ENCODE data around the gene PNCK. TPM values are rescaled to one million over a fixed set of nuclear protein-coding genes. Genes with fewer than 3 reads are reported as not detected.
"Not testable (repeated sequence)": the region's sequence is repeated elsewhere in the genome, so short reads cannot be mapped to it uniquely, and the experiment has no call there.

Gene PNCK
- total RNA-seq, 1 experiment from 2014 or later = not detected

DNA sequence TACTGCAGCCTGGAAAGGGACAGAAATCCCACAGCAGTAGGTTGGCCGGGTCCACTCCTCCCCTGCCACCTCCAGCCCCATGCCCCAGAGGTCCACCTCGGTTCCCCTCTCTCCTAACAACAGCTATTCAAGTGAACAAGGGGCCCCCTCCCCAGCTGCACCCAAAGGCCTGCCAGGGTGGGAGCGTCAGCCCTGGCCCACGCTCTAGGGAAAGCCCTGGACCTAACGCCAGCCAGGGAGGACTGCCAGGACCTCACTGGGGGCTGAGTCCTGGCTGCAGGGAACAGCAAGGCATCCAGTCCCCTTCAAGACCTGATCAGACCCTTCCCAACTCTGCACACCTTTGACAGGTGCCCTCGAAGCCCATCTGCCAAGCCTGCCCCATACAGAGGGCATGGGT is 27.4 kb upstream of the PNCK start:
- H3K4me3 Mint-ChIP-seq (ENCODE audit: unreplicated experiment) = no peak overlapping the region
- DNase-seq = no peak
- no peaks in the 10 kb centered on the region for H3K9me3 Mint-ChIP-seq (ENCODE audit: unreplicated experiment)
- POLR2A ChIA-PET = no interaction called here
- TF ChIP-seq, protein P1, sequence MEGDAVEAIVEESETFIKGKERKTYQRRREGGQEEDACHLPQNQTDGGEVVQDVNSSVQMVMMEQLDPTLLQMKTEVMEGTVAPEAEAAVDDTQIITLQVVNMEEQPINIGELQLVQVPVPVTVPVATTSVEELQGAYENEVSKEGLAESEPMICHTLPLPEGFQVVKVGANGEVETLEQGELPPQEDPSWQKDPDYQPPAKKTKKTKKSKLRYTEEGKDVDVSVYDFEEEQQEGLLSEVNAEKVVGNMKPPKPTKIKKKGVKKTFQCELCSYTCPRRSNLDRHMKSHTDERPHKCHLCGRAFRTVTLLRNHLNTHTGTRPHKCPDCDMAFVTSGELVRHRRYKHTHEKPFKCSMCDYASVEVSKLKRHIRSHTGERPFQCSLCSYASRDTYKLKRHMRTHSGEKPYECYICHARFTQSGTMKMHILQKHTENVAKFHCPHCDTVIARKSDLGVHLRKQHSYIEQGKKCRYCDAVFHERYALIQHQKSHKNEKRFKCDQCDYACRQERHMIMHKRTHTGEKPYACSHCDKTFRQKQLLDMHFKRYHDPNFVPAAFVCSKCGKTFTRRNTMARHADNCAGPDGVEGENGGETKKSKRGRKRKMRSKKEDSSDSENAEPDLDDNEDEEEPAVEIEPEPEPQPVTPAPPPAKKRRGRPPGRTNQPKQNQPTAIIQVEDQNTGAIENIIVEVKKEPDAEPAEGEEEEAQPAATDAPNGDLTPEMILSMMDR (IDR thresholded peaks at IDR 0.05; ENCODE audit: insufficient read depth in 1 of 2, low read depth in 1 of 2, low read length in 1 of 2, severe bottlenecking in 1 of 2, unreplicated experiment in 1 of 2) = no peak
- H3K4me1 ChIP-seq = no peaks in the 10 kb centered on the region
- no peaks in the 10 kb centered on the region for H3K9me3 ChIP-seq
- no TSS peak for BruUV-seq (replicated peaks)
- H3K36me3 Mint-ChIP-seq (ENCODE audit: insufficient read depth, unreplicated experiment) = peaks cover 30% of the 10 kb centered on the region
- CTCF ChIA-PET = no interaction called here
- H3K27me3 ChIP-seq (replicated peaks; ENCODE audit: control insufficient read depth, insufficient read depth, low read length) = no peaks in the 10 kb centered on the region
- intact Hi-C loops (cut with micrococcal nuclease; ENCODE audit: unreplicated experiment) = no loop called here
- H3K36me3 ChIP-seq (ENCODE audit: control insufficient read depth, insufficient read depth, low read length) = no peaks in the 10 kb centered on the region
- H3K27ac Mint-ChIP-seq (ENCODE audit: unreplicated experiment) = no peak overlapping the region
- no peaks in the 10 kb centered on the region for H3K4me1 Mint-ChIP-seq (ENCODE audit: low read depth, unreplicated experiment)
- H3K27me3 Mint-ChIP-seq (ENCODE audit: insufficient read depth, unreplicated experiment) = no peaks in the 10 kb centered on the region
- H3K4me3 ChIP-seq (ENCODE audit: low read depth, low read length) = no peak overlapping the region

DNA sequence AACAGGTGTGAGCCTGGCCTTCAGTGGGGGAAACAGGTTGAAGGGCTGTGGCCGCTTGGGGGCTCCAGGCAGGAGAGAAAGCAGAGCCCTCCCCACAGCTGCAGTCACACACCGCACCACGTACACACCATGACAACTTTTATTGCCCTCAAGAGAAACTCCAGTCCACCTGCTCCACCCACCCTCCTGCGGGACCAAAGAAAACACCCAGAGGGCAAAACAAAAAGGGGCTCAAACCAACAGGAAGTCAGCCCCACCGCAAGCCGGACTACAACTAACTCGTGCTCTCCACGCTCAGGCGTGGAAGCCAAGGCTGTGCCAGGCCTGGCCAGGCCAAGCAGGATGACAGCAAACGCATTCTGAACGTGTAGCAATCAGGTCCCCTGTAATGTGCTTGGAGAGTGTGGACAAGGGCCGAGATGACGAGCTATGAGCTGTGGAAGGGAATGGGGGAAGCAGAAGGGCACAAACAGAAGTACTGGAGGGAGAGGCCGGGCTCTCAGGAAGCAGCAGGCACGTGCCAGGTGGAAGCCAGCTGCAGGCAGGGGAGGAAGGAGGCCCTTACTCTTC is 26.8 kb upstream of the PNCK start:
- POLR2A ChIA-PET = no interaction called here
- H3K36me3 ChIP-seq (ENCODE audit: control insufficient read depth, insufficient read depth, low read length) = no peaks in the 10 kb centered on the region

DNA sequence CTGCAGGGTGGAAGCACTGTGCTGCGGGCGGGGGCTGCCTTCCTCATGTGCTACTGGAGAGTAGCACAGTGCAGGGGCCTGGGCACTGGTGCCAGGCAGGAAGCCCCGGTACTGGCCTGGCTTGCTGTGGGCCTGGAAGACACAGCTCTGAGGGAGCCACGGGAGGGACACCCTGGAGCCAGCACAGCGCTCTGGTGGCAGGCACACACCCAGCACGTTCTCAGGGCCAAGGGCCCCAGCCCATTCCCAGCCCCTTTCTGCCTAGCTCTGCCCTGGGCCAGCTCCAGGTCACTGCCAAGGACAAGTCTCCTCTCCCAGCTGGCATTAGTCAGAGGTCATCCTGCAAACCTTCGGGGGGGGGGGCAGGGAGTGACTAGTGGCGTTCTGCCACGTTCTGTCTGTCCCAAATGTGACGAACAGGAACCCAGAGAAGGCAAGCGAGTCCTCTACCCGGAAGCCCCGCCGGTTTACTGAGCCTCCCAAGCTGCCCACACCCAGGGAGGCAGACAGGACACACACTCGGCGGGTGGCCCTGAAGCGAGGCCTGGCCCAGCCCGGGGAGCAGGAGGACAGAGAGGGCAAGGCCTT is 26.3 kb upstream of the PNCK start:
- peaks cover 39% of the 10 kb centered on the region for H3K36me3 Mint-ChIP-seq (ENCODE audit: insufficient read depth, unreplicated experiment)
- intact Hi-C loops (cut with micrococcal nuclease; ENCODE audit: unreplicated experiment); H3K9me3 ChIP-seq; DNase-seq; H3K36me3 ChIP-seq (ENCODE audit: control insufficient read depth, insufficient read depth, low read length); H3K27me3 Mint-ChIP-seq (ENCODE audit: insufficient read depth, unreplicated experiment); H3K4me3 Mint-ChIP-seq (ENCODE audit: unreplicated experiment); H3K27me3 ChIP-seq (replicated peaks; ENCODE audit: control insufficient read depth, insufficient read depth, low read length); H3K4me1 Mint-ChIP-seq (ENCODE audit: low read depth, unreplicated experiment); H3K4me1 ChIP-seq; H3K27ac Mint-ChIP-seq (ENCODE audit: unreplicated experiment); BruUV-seq (replicated peaks); POLR2A ChIA-PET; H3K4me3 ChIP-seq (ENCODE audit: low read depth, low read length); H3K9me3 Mint-ChIP-seq (ENCODE audit: unreplicated experiment): not testable (repeated sequence)
- CTCF ChIA-PET = interaction anchor here (0.7 kb wide), 1 partner anchor 145 kb away, joined by 6 read pairs; no protein-coding TSS in a partner anchor

More for the DNA sequence above, 26.8 kb upstream of the PNCK start:
- Histone ChIP-seq H3K4me1 (no peaks in the 10 kb centered on the region), H3K9me3 (no peaks in the 10 kb centered on the region), H3K4me3 (ENCODE audit: low read depth, low read length) (no peak overlapping the region), H3K27me3 (replicated peaks; ENCODE audit: control insufficient read depth, insufficient read depth, low read length) (no peaks in the 10 kb centered on the region)
- Mint-ChIP-seq H3K27ac (ENCODE audit: unreplicated experiment) (no peak overlapping the region), H3K4me1 (ENCODE audit: low read depth, unreplicated experiment) (no peaks in the 10 kb centered on the region), H3K36me3 (ENCODE audit: insufficient read depth, unreplicated experiment) (peaks cover 35% of the 10 kb centered on the region), H3K27me3 (ENCODE audit: insufficient read depth, unreplicated experiment) (no peaks in the 10 kb centered on the region), H3K4me3 (ENCODE audit: unreplicated experiment) (no peak overlapping the region), H3K9me3 (ENCODE audit: unreplicated experiment) (no peaks in the 10 kb centered on the region)
- no TSS peak for BruUV-seq (replicated peaks)
- CTCF ChIA-PET = no interaction called here
- no peak for DNase-seq
- intact Hi-C loops (cut with micrococcal nuclease; ENCODE audit: unreplicated experiment) = no loop called here
- TF ChIP-seq, protein P1 (IDR thresholded peaks at IDR 0.05; ENCODE audit: insufficient read depth in 1 of 2, low read depth in 1 of 2, low read length in 1 of 2, severe bottlenecking in 1 of 2, unreplicated experiment in 1 of 2) = no peak

DNA sequence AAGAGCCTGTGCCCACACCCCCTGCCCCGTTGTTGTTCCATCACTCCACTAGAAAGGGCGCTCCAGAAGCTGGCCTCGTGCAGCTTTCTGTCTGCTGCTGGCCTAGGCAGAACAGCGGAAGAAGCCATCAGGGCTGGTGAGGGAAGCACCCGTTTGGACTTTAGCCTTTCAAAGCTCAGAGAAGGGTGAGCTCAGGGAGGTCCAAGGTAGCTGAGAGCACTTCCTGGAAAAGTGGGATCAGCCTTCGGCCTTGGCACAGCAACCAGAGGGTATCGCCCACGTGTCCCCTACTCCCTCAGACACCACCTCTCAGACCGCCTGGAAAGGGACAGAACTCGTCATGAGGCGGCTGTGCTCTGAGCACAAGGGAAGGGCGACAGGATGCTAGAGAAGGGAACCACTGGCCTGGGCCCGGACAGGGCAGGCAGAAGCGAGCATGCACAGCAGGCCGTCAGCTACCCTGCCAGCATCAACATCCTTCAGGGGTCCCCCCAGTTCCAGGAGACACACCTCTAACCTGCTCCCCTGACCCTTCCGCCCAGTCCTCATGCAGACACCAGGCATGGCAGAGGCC is 25.7 kb upstream of the PNCK start:
- intact Hi-C loops (cut with micrococcal nuclease; ENCODE audit: unreplicated experiment); H3K27ac Mint-ChIP-seq (ENCODE audit: unreplicated experiment); H3K27me3 Mint-ChIP-seq (ENCODE audit: insufficient read depth, unreplicated experiment); H3K27me3 ChIP-seq (replicated peaks; ENCODE audit: control insufficient read depth, insufficient read depth, low read length); BruUV-seq (replicated peaks); DNase-seq; POLR2A ChIA-PET; H3K36me3 ChIP-seq (ENCODE audit: control insufficient read depth, insufficient read depth, low read length); H3K9me3 Mint-ChIP-seq (ENCODE audit: unreplicated experiment); H3K9me3 ChIP-seq; H3K4me1 ChIP-seq; H3K4me1 Mint-ChIP-seq (ENCODE audit: low read depth, unreplicated experiment); H3K4me3 Mint-ChIP-seq (ENCODE audit: unreplicated experiment); H3K4me3 ChIP-seq (ENCODE audit: low read depth, low read length): not testable (repeated sequence)
- CTCF ChIA-PET = interaction anchor here (0.7 kb wide), 1 partner anchor 145 kb away, joined by 6 read pairs; no protein-coding TSS in a partner anchor
- H3K36me3 Mint-ChIP-seq (ENCODE audit: insufficient read depth, unreplicated experiment) = peaks cover 35% of the 10 kb centered on the region
